ENCODE measurements around the gene CCDC178.

CCDC178 gene

DNA sequence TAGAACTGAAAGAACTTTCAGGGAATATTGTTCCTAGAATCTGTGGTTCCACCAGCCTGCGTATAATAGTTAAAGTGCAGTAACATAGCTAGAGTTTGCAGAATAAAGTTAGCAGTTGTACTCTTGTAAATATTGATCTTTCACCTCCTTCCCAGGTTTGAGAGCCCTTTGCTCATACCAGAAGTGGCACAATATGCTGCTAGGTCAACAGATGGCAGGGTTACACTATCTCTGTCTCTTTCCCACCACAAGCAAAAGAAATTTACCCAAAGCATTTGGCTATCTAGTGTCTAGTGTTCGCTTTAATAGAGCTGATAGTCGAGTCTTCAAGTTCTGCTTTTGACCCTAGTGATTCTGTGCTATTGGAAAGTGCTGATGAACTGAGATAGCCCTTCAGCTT is 548.7 kb downstream of the CCDC178 start:
- TF ChIP-seq CTCF (IDR thresholded peaks at IDR 0.05; ENCODE audit: low read depth, low read length) = peak; percentile 1; the same call in 1 of the 2 replicates
- no peak for DNase-seq (ENCODE audit: extremely low read depth, low read depth)

DNA sequence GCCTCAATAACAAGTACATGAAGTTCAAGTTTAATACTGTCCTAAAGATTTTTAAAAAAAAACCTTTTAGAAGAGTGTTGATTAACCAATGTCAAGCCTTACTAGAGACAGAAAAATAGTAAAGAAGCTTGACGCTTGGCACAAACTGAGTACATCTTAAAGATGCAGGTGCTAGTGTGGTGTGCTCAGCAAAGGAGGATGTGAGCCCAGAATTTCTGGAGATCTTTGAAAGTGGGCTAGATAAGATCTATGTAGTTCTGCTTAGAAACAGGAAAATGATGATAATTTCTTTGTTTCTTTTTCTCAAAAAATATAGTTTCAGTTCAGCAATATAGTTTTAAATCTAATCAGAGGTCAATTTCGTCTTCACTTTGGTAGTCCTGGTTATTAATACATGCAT is 549.4 kb downstream of the CCDC178 start:
- TF ChIP-seq CTCF (IDR thresholded peaks at IDR 0.05; ENCODE audit: low read depth, low read length) = no peak

GRCh38 chr18:32889615-32890593 is 550.6 kb downstream of the CCDC178 start:
- no peak for DNase-seq (ENCODE audit: extremely low read depth, low read depth)
- no peak for TF ChIP-seq CTCF (IDR thresholded peaks at IDR 0.05; ENCODE audit: low read depth, low read length)

More for the DNA sequence above, 549.4 kb downstream of the CCDC178 start:
- no peak for DNase-seq (ENCODE audit: extremely low read depth, low read depth)

- no peak for TF ChIP-seq CTCF (IDR thresholded peaks at IDR 0.05; ENCODE audit: low read depth, low read length)
- no peak for DNase-seq (ENCODE audit: extremely low read depth, low read depth)
These were observed 552.2 kb downstream of the CCDC178 start for GRCh38 chr18:32888306-32888705.
